HG03135 (cell line): ENCODE data around the gene KLHL1.

Experiments used
- ATAC-seq: cut with Tn5 transposase; IDR thresholded peaks from one replicate; pipeline ENCODE4 v1.9.1; 2021; ENCODE audit warnings: mild to moderate bottlenecking, moderate library complexity; ENCODE audit not compliant: unreplicated experiment

The KLHL1 gene

DNA sequence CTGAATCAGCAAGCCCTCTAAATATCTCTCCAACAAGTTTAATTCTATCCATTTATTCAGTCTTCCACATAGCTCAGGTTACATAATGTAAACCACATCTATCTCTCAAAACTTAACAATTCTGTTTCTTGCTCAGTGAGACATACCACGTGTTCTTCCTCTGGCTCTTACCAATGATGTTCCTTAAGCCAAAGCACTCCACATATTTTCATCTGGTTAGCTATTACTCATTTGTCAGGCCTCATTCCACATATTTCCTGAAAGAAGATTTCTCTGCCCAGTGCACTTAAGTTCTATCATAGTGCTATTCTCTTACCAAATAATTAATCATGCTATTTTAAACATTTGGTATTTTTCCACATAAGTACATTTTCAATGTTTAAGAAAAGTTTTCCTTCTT is 403.9 kb downstream of the KLHL1 start:
- ATAC-seq, result no peak

DNA sequence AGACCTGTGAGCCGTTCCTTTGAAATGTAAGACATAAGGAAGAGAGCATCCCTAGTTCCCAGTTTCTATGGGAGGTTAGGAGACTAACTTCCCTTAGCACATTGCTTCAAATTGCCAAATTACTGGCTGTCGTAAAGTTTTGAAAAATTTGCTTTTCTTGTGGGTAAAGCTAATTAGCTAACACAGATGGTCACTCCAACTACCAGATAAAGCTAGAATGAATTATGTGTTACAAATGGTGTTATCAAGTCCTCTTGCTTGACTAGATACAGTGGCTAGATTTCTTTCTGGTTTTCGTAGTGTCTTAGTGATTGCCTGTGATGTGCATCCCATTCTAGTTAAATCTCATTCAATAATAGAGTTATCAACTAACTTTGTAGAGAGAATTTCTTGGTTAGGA is 417.3 kb downstream of the KLHL1 start:
- ATAC-seq, result no peak

DNA sequence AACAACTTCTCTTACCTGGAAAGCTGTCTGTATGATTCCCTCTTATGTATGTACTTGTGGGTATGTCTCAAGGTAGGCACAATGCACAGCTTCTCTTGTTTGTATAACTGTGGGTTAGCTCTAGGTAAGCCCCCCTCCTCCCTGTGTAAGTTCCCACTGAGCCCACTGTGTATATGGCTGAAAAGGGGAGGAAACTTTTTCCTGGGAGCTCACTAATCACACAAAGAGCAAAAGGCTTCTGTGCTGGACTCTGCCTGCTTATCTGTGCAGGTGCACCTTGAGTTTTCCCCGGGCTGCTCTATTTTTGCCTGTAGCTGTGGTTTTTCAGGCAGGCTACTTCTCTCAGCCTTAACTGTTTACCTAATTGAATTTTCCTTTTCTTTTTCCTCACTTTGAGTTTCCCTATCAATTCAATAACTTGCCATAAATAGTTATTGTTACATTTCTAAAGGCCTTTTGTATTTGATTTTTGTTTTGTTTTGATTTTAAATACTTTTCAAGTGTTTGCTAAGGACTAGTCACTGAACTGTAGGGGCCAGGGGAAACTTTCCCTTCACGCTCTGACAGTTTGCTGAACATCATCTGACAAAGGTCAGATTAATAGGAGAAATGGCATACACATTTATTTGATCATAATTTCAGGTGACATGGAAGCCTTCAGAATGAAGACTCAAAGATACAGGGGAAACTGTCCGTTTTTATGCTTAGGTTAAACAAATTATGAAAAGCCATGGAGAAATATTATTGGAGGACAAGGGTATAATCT is 424.1 kb downstream of the KLHL1 start:
- ATAC-seq, result no peak

DNA sequence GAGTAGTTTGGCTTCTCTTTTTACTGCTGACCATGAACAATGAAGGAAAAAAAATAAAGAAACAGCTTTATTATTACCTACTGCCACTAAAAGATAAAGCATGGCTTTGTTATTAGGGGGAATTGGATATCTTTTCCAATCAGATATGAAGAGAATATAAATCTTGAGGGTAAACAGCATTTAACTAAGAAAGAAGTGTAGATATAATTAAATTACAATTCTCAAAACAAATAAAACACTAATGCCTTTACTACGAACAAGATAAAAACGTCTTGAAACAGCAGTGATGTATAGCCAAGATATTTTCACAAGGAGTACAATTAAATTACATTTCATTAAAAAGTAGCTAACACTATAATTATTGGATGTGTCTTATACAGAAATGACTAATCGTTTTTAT is 426.5 kb downstream of the KLHL1 start:
- no peak for ATAC-seq

DNA sequence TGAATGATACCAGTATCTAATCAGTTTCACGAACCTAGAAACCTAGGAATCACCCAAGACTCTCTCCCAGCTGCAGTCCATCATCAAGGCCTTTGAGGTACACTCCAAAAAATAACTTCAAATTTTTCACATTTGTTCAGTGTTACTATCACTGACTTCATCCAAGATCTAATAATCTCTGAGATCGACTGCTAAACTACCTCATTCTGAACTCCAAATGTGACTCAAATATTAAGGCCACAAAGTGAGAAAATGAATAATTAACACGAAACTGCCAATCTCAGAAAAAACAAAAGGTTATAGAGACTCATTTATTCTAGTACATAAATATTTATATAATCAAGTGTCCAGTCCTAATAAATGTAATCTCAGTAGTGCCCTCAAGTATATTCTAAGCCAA is 430.9 kb downstream of the KLHL1 start:
- ATAC-seq, result no peak

DNA sequence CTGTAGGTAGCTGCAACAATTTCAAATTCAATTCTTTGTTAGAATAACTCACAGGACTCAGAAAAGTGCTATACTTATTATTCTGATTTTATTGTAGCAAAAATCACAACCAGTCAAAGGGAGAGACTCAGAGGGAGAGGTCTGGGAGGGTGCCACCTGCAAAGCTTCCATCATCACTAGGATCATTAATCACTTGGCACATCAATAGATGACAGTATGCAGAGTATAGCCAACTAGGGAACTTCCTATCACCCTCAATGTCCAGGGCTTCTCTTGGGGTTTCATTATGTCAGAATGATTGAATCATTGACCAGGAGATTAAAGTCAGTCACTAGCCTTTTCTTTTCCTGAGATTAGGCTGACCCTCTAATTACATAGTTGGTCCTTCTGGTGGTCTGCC is 432.0 kb downstream of the KLHL1 start:
- no peak for ATAC-seq

DNA sequence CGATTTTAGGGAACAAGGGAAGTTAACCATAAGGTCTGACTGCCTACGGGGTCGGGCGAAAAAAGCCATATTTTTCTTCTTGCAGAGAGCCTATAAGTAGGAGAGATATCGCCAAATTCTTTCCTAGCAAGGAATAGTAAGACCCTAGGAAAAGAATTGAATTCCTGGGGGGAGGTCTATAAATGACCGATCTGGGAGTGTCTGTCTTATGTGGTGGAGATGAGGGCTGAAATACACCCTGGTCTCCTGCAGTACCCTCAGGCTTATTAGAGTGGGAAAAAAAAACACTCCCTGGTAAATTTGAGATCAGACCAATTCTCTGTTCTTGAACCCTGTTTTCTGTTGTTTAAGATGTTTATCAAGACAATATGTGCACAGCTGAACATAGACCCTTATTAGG is 448.1 kb downstream of the KLHL1 start:
- ATAC-seq, result no peak

DNA sequence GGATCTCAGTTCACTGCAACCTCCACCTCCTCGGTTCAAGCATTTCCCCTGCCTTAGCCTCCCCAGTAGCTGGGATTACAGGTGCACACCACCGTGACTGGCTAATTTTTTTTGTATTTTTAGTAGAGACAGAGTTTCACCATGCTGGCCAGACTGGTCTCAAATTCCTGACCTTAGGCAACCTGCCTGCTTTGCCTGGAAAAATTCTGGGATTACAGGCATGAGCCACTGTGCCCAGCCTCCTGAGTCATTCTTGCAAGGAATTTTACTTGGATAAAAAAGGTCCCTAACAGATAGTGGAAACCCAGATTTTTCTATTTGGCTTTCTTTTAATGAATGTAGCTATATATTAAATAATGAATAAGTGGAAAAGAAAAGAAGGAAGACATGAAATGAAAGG is 450.6 kb downstream of the KLHL1 start:
- no peak for ATAC-seq

DNA sequence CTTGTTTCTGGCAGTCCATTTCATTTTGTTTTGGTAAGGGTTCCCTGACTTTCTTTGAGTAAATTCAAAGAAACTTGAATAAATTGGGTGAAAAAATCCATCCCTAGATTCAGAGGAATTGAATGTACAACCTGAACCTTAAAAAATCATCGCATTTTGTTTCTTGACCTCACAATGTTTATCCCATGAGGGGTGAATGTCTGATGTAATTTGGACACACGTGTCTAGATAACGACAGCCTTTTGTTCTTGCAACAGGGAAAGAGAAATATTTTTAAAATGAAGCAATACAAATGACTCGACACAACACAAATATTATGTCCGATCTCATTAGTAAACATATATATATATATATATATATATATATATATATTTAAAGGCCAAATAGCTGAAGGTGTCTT is 453.9 kb downstream of the KLHL1 start:
- no peak for ATAC-seq
